Occipital lobe (tissue), 2 donors: Measurements from ENCODE around the gene ARHGAP20. TPM values are rescaled to one million over a fixed set of nuclear protein-coding genes. Genes with fewer than 3 reads are reported as not detected.
"Not testable (repeated sequence)": the region's sequence is repeated elsewhere in the genome, so short reads cannot be mapped to it uniquely, and the experiment has no call there.

Experiments
- DNase-seq: peaks from one replicate; lab custom pipeline; 2025; lab: John Stamatoyannopoulos, UW
- total RNA-seq: library from RNA; depleted of rRNA; stranded (reverse); fragments of >200 nt; gene quantifications from one replicate; pipeline ENCODE4 v1.2.3, GENCODE V29; 2014

The ARHGAP20 gene
- total RNA-seq, 1 donor from 2014 or later, result 66.6 TPM

DNA sequence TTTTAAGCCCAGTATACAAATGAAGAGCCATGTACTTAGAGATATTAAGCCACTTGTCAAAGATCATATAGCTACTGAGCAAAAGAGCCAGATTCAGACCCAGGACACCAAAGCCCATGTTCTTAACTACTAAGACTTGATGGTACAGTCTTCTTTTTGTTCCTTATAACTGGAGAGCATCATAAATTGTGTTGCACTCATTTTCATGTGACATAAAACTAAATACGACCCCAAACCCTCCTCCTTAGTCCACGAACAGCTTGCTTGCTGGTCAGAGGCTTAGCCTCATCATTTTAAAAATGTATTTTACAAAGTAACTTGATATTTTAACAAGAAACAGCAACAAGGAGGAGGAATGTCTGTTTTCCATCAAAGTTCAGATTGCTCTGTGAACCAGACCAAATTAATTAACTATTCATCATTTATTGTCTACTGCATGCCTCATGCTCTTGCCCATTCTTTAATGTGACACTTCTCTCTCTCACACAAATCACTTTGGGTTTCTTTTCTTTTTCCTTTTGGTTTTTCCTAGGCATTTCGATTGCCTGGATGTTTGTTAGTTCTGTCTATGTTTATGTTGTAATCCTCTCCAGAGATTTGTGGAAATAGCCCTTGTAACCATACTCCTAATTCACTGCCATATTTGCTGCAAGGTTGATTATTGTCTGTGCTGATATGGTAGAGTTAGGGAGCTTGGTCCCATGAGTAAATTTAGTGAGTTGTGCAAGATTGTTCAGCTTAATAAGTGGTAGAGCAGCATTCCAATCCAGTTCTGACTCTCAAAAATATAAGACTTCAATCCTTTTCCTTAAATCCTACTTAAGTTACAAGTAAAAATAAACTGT, 8.4 kb upstream of the ARHGAP20 start:
- no peak for DNase-seq

DNA sequence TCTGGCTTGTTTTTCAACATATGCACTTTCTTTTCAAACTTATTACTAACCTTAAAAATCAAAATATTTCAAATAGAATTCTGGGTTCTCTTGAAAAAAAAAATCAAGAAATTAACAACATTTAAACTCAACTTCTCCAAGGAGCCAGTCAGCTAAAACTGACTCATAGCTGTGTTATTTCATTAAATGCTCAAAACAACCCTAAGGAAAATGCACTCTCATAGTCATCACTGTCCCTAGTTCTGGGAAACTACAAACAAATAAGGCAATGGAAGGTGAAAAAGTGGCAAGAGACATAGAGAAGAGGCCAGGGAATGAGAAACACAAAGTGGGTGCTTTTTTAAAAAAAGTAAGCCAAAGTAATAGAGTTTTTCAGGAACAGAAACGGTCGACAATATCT, 4.1 kb upstream of the ARHGAP20 start:
- DNase-seq, result no peak

DNA sequence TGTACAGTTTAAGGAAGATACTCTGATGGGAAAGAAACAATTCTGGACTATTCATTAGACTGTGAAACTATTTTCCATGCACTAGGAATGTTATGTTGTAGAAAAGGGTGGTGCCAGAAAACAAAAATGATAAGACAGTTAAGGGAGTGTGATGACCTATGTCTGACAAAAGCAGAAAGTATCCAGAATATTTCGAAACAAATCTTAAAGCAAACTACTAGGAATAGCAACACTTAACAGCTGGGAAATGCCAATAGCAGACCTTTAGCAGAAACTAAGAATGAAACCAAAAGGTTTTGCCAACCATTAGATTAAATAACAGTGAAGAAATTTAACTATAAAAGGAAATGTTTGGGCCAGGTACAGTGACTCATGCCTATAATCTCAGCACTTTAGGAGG, 3.3 kb upstream of the ARHGAP20 start:
- no peak for DNase-seq

DNA sequence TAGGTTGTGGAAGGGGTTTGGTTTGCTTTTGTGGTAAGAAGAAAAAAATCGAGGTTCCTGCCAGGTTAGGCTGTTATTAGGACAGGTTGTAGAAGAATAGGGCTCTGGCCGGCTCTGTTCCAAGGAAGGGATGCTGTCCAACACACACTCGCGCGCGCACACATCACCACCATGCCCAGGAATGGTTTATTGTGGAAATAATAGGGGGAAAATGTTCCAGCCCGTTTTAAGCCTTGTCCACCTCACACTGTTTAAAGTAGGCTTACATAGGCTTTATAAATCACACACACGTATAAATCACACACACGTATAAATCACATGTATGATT, 1.2 kb upstream of the ARHGAP20 start:
- DNase-seq, result peak; percentile 38

DNA sequence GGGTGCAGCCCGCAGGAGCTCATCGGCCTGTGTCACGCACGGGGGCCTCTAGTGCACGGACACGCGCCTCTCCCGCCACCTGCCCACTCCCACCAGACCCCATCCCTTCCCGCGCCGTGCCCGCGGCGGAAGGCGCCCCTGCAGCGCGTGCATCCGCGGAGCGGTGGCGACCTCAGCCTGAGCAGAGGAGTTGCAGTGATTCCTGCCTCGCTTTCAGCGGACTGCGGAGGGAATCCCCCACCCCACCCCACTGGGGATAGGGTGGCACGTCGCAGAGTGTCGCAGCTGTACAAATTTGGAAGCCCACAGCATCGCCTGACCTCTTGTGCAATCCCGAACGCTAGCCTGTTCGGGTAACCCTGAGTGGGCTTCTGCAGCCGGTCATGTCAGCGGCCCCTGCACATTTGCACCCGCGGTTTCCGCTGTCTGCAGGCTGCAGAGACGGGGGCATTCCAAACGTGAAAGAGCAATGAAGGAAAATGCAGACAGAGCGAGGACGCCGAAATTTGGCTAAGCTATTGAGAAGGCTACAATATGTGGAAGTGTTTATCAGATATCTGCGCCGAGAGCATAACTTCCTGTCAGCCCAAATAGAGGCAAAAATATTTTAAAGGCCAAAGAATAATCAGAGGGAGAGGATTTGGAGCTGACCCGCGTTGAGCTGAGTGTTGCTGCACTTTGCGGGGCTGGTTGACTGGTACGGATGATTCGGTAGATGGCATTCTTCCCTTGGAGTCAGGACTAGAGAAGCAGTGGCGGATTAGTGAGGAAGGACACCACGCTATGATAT, 617 bp upstream of the ARHGAP20 start:
- peak; percentile 67 for DNase-seq

DNA sequence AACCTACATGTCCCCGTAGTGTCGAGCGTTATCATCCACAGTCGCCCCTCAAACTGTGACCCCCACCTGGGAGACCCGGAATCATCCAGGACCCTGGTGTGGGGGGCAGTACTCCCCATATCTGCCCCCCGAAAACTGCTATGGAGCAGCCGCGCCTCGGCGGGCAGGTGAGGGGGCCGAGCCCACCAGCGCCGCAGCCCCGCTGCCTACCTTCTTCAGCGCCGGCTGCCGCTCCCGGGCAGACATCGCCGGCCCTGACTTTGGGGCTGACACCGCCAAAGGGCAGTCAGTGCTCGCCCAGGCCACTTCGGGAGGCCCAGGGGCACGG, 825 bp downstream of the ARHGAP20 start:
- DNase-seq, result no peak

DNA sequence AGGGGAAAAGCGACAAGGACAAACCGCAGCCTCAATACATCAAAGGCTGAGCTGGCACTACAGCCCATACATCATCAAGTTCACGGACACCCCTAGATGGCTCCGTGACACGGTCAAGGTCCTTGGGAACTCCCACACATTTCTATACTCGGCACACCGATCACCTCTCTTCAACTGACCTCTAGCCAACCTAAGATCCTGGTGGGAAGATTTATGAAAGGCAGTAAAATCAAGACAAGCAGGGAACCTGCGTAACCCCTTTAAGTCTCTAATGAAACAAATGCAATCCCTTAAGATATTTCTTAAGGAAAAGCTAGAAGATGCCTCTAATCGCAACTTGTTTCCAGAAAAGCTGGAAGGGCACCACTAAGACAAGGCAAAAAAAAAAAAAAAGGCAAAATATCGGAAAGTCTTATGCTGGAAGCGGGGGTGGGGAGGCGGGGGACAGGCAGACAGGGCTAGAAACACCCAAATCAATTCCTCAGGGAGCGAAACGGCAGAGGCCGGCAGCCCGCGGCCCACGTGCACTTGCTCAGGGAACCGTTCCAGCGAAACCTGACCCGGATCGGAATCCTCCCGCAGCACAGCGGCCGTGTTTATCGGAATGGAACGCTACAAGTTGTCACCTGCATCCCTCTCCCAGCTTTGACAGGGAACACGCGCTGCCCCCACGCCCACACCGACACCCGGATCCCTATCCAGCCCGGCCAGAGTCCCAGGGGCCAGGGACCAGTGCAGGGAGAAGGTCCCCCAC, 1.4 kb downstream of the ARHGAP20 start:
- peak; percentile 18 for DNase-seq

DNA sequence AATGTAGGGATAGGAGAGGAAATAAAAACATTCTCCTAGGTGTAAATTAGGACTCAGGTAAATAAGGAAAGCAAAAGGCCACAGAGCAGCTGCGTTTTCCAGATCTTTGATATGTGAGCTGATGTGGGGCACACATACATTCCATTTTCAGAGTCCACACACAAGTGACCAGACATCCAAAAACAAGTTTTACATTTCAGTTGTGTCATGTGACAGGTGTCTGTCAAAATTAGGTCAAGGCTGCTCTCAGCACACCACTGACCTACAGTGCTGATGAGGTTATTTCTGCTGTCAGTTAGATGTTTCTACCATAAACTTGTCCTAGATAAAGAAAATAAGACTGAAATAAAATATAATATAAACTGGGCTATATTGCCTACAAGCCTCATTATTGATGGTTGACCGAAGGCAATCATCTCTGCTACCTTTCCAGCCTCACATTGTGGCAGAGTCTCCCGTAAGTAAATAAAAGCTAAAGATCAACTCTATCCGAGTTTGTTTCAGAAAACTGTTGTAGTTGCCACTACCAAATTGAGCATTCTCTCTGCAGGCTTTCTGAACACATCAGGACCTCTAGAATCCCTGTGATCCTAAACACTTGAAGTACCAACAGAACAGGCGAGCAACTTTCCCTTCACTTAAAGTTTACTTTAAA, 7.9 kb downstream of the ARHGAP20 start:
- no peak for DNase-seq

DNA sequence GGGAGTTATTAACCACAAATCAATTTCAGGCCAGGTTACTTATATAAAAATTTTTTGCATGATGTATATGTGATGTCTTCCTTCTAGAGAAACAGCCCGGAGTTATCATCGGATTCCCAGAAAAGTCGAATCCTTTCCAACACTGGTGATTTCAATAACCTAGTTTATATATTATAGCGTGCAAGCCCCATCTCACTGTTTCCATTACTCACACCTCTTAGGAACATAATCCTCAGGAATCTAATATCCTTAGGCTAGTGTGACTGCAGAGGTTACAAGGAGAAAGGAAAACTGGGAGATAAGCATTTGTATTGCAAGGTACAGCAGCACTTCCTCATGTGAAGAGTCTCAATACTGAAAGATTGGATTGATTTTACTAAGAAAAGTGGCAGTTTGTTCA, 20.3 kb downstream of the ARHGAP20 start:
- DNase-seq, result no peak

DNA sequence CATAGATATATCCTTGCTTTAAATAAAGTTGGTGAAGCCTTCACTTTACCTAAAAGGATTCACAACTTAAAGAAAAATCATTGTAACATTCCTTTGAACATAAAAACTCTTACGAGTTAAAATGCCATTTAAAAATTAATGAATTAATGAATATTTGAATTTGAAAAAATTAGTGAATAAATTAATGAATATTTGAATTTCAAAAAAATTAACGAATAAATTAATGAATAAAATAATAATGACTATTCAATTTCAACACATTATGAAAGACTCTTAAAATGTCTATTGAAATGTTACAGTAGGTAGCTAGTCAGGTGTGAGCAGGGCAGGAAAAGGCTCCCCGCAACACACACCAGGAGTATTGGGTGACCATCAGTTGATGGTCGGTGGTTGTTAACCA, 22.9 kb downstream of the ARHGAP20 start:
- DNase-seq, result no peak

DNA sequence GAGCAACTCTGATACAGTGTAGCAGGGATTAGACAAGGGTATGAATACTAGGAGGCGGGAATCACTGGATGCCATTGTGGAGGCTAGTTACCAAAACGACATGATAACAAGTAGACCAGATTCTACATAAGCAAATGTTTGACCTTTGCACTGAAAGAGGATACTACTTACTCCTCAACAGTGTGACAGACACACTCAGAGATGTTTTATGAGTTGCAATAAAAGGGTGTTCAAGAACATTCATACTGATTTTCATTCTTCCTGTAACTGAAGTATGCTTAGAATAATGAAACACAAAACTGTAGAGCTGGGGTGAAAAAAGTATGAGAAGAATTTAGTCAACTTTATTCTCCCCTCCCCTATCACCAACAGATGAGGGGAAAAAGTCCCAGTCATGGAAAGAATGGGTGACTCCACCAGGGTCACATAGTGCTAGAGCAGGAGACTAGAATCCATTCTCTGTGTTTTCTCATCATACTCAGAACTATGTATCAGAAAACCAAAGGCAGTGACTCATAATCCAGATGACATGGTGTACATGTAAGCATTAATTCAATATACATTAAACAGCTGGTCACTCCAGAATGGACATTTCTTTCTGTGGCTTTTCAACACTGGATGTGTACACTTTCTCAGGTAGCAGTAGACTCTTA, 32.8 kb downstream of the ARHGAP20 start:
- DNase-seq, result no peak

DNA sequence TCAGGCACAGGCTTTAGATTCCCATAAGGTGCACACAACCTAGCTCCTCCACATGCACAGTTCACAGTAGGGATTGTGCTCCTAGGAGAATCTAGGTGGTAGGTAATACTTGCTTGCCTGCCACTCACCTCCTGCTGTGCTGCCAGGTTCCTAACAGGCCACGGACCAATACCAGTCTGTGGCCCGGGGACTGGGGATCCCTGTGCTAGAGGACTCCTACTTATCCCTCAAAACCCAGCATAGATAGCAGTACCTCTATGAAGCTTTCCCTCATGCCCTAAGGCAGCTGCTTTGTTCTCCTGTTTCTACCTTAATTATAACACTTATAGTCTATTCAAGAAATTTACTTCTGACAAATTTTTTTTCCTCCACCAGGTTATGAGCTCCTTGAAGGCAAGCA, 36.7 kb downstream of the ARHGAP20 start:
- DNase-seq, result no peak

DNA sequence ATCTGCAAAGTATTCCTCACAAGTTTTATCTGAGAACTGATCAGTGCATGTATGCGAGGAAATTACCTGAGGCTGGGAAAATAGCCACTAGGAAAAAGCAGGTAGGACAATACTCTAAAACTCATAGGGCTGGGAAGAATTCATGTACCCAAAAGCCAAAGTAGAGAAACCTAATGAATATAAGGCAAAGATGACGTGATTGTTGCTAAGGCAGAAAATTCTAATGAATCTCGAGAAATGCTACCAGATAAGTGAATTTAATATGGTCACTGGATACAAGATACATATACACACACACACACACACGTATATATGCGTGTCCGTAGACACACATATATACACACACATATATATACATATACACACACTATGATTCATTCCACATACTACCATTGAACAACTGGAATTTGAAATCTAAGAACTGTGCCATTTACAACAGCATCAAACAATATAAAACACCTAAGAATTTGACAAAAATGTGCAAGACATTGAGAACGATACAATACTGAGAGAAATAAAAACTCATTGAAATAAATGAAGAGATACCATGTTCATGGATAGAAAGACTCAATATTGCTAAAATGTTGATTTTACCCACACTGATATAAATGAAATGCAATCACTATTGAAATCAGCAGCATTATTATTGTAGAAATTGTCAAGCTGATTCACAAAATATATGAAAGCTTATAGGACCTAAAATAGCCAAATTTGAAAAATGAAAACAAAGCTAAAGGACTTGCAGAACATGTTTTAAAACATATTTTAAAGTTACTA, 46.4 kb downstream of the ARHGAP20 start:
- no peak for DNase-seq

DNA sequence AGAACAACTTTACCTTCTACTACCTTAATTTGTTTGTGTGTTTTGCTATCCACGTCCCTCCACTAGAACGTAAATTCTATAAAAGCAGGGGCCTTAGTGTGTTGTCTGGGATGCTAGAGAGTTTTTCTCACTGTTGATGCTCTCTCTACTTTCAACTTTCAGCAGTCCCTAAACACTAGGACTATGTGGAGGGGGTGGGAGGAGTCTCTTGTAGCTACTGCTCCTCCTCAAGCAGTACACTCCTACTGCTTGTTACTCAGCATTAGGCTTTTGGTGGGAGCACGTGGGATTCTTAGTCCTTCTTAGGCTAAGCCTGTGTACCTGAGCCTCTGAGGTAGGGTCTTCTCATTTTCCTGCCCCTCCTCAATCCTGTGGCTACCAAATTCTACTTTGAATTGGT, 56.3 kb downstream of the ARHGAP20 start:
- DNase-seq, result no peak

DNA sequence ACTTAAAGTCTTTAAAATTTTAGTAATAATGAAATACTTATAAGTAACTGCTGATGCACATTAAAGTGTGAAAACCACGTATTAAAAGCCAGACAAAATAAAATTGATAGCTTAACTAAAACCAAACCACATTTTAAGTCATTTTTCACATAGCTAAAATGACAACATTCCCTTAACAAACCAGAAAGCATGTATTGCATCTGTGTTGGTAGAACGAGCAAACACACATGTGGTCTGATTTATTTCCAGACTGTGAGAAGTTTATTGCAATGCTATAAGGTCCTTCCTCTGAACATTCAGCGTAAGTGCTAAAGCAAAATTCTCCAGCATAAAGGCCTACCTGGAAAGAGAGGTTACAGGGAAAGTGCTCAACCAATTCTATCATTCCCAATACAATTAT, 57.8 kb downstream of the ARHGAP20 start:
- DNase-seq, result no peak

DNA sequence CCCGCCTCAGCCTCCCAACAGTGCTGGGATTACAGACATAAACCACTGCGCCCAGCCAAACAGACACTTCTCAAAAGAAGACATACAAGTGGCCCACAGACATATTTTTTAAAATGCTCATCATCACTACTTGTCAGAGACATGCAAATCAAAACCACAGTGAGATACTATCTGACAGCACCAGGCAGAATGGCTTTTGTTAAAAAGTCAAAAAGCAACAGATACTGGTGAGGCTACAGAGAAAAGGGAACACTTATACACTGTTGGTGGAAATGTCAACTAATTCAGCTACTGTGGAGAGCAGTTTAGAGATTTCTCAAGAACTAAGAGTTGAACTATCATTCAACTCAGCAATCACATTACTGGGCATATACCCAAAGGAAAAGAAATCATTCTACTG, 67.0 kb downstream of the ARHGAP20 start:
- no peak for DNase-seq

DNA sequence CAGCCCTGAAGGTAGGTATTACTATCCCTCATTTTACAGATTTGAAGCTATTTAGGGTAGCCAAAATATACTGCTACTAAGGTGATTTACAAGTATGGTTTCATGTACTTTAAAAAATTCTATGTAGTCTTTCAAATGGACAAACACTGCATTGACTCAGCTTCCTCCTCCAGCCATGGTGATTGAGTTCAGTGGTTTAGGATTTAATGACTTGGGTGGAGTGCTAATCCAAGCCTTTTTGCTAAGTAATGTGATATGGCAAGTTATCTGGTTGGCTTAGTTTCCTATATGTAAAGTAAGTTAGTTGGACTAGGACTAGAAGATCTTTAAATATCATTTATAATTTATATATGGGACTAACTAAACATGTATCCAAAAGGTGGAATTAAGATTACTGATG, 77.9 kb downstream of the ARHGAP20 start:
- DNase-seq, result no peak

DNA sequence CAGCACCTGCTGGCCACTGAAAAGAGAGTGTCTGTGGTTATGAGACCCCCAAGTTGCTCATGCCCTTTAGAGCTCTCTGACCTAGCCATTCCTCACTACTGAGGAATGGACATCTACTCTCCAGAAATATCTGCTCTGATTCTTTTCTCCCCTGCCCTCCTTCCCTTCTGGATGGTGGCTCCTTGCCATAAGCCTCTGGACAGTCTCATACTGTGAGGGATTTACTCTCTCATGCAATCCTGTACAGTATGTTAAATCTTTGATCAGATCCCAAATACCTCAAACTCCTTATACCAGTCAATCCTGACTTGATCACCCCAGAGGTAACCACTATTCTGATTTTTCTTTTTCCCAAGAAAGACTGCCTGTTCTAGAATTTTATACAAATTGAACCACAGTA, 80.7 kb downstream of the ARHGAP20 start:
- DNase-seq, result no peak

DNA sequence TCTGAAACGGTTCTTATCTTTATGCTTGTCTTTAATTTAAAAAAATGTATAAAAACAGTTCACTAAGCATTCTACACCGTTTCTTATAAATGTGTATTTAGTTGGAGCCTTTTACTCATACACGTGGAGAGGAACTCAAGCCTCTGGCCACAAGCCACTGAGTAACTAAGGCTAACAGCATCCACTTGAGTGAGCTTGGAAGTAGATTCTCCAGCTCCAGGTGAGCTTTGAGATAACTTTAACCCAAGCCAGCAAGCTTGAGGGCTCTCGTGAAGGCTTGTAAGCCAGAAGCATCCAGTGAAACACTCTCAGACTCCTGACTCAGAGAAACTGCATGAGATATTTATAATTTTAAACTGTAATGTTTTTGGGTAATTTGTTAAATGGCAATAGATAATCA, 82.6 kb downstream of the ARHGAP20 start:
- DNase-seq, result no peak

DNA sequence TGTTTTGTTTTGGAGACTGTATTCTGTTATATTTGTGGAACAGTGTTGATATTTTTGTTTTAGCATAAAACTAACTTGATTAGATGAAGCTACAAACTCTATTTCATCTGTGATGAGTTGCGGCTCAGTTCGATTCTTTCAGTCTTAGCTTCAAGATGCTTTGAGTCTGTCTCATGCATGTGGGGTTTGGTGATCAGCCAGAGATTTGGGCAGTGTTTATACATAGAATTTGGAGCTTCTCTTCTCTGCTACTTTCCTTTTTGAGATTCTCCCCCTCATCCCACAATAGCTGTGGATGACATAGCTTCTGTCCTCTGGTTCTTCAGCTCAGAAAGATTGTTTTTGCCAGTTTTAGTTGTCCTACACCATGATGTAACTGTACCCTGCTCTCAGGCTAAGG, 90.4 kb downstream of the ARHGAP20 start:
- DNase-seq, result no peak

DNA sequence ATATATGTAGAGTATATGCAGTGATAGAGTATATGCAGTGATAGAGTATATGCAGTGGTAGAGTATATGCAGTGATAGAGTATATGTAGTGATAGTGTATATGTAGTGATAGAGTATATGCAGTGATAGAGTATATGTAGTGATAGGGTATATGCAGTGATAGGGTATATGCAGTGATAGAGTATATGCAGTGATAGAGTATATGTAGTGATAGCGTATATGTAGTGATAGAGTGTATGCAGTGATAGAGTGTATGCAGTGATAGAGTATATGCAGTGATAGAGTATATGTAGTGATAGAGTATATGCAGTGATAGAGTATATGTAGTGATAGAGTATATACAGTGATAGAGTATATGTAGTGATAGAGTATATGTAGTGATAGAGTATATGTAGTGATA, 92.9 kb downstream of the ARHGAP20 start:
- not testable (repeated sequence) for DNase-seq
